HepG2 (cell line): ENCODE data around the gene MUC4. TPM values are rescaled to one million over a fixed set of nuclear protein-coding genes. Genes with fewer than 3 reads are reported as not detected.

Source experiments
- ATAC-seq: fragments of 200-7000 bp; cut with Tn5 transposase; 3 replicates; pipeline ENCODE4 v1.9.1; 2020; ENCODE audit warnings: mild to moderate bottlenecking, moderate library complexity
- BruUV-seq: library from RNA; stranded (reverse); fragments of 400-500 nt; replicated peaks from 2 replicates; lab custom pipeline; 2021; lab: Mats Ljungman, UMichigan
- CTCF ChIA-PET: fragments of 300-600 bp; formaldehyde crosslinking; extraction: SDS; loops from one replicate; lab custom pipeline; 2021; ENCODE audit warnings: low total read pairs, inconsistent platforms, low intra/inter-chr PET ratio; lab: Yijun Ruan, JAX
- POLR2A ChIA-PET: fragments of 350-600 bp; sonication (Branson Sonifier 250); formaldehyde crosslinking; loops from one replicate; lab custom pipeline; 2020; ENCODE audit warnings: antibody characterized with exemption, inconsistent platforms; lab: Yijun Ruan, JAX
- DNase-seq: peaks from one replicate; pipeline ENCODE4 v3.0.0-alpha.2; 2015; ENCODE audit warnings: low spot score
- FAIRE-seq: peaks from 3 replicates; lab custom pipeline; 2011; peaks lifted over from hg19 to GRCh38; lab: Jason Lieb, UNC
- H2AFZ ChIP-seq: one replicate; pipeline ENCODE4 v1.6.1; 2011; ENCODE audit warnings: low read length, inconsistent platforms
- H3K27ac ChIP-seq: fragments of 300-600 bp; 3 replicates; pipeline ENCODE4 v1.8.0; 2011; ENCODE audit warnings: mixed run types, mild to moderate bottlenecking, mixed read lengths, low read length, inconsistent platforms; ENCODE audit not compliant: insufficient read depth; ENCODE audit errors: extremely low read length
- H3K27me3 ChIP-seq, 2 experiments: fragments of 200-600 bp in 1 of 2; 2 replicates in 1 of 2; 3 replicates in 1 of 2; pipeline versions ENCODE4 v1.6.0 to v1.8.0; 2011; ENCODE audit warnings: low read length in 2 of 2, mild to moderate bottlenecking in 2 of 2, moderate library complexity in 2 of 2, inconsistent platforms in 1 of 2; ENCODE audit not compliant: insufficient read depth in 2 of 2, control insufficient read depth in 1 of 2
- H3K36me3 ChIP-seq, 2 experiments: fragments of 200-600 bp in 1 of 2; replicated peaks in 1 of 2; 2 replicates in 1 of 2; 3 replicates in 1 of 2; pipeline versions ENCODE4 v1.5.1 to v1.8.0; 2011; ENCODE audit warnings: low read length in 2 of 2, inconsistent platforms in 1 of 2; ENCODE audit not compliant: insufficient read depth in 2 of 2, control insufficient read depth in 1 of 2
- H3K4me1 ChIP-seq: 2 replicates; pipeline ENCODE4 v1.5.1; 2012; ENCODE audit warnings: low read length, inconsistent platforms; ENCODE audit not compliant: insufficient read depth
- H3K4me2 ChIP-seq: 2 replicates; pipeline ENCODE4 v1.6.0; 2011; ENCODE audit warnings: low read depth, low read length, inconsistent platforms
- H3K4me3 ChIP-seq, 3 experiments: fragments of 200-600 bp in 1 of 3; sonication (generic), shearing (Covaris generic) in 1 of 3; replicated peaks in 1 of 3; 2 replicates each; pipeline ENCODE4 v1.5.1; 2011 to 2016; ENCODE audit warnings: low read length in 3 of 3, inconsistent platforms in 2 of 3, low read depth in 2 of 3, mild to moderate bottlenecking in 2 of 3, control low read depth in 1 of 3, mixed read lengths in 1 of 3; ENCODE audit not compliant: insufficient read depth in 1 of 3
- H3K79me2 ChIP-seq: one replicate; pipeline ENCODE4 v1.6.1; 2011; ENCODE audit warnings: low read length, inconsistent platforms; ENCODE audit not compliant: insufficient read depth
- H3K9ac ChIP-seq: 2 replicates; pipeline ENCODE4 v1.6.0; 2011; ENCODE audit warnings: mild to moderate bottlenecking, low read depth, low read length, inconsistent platforms; ENCODE audit not compliant: insufficient read depth
- H3K9me3 ChIP-seq: 2 replicates; pipeline ENCODE4 v1.5.1; 2012; ENCODE audit warnings: mild to moderate bottlenecking, low read length
- H4K20me1 ChIP-seq: 2 replicates; pipeline ENCODE4 v1.6.0; 2011; ENCODE audit warnings: inconsistent platforms, mild to moderate bottlenecking, low read length, moderate library complexity; ENCODE audit not compliant: insufficient read depth
- ATRX ChIP-seq: sonication (generic); formaldehyde crosslinking; IDR thresholded peaks from 2 replicates; pipeline ENCODE4 v1.4.0; 2020; ENCODE audit warnings: missing genetic modification reagents, borderline replicate concordance
- BORCS8-MEF2B ChIP-seq: sonication (generic); formaldehyde crosslinking; IDR thresholded peaks from 2 replicates; pipeline ENCODE4 v1.8.0; 2022; ENCODE audit warnings: mild to moderate bottlenecking, missing genetic modification reagents
- IRF2 ChIP-seq: IDR thresholded peaks from 2 replicates; pipeline ENCODE4 v1.6.1; 2018; ENCODE audit warnings: missing genetic modification reagents, missing compliant biosample characterization
- KAT7 ChIP-seq: IDR thresholded peaks from 2 replicates; pipeline ENCODE4 v1.6.1; 2018; ENCODE audit warnings: borderline replicate concordance, missing compliant biosample characterization
- MBD4 ChIP-seq: IDR thresholded peaks from 2 replicates; pipeline ENCODE4 v1.6.1; 2012; ENCODE audit warnings: low read length, inconsistent platforms, borderline replicate concordance
- RBM39 ChIP-seq: fragments of 200-400 bp; formaldehyde crosslinking; IDR thresholded peaks from one replicate; pipeline ENCODE4 v1.6.1; 2018; ENCODE audit warnings: antibody characterized with exemption, mild to moderate bottlenecking, low read depth, low read length; ENCODE audit not compliant: poor library complexity, severe bottlenecking
- TEAD2 ChIP-seq: sonication (generic); formaldehyde crosslinking; IDR thresholded peaks from 2 replicates; pipeline ENCODE4 v1.9.0; 2021; ENCODE audit warnings: missing genetic modification reagents
- ZNF121 ChIP-seq: sonication (generic); formaldehyde crosslinking; IDR thresholded peaks from 2 replicates; pipeline ENCODE4 v1.5.0; 2020; ENCODE audit warnings: mild to moderate bottlenecking, missing genetic modification reagents
- ZNF143 ChIP-seq: sonication (generic); formaldehyde crosslinking; IDR thresholded peaks from 2 replicates; pipeline ENCODE4 v1.4.0; 2020; ENCODE audit warnings: missing genetic modification reagents
- ZNF230 ChIP-seq: sonication (generic); formaldehyde crosslinking; IDR thresholded peaks from 2 replicates; pipeline ENCODE4 v1.4.0; 2020; ENCODE audit warnings: mild to moderate bottlenecking, missing genetic modification reagents
- ZNF282 ChIP-seq: fragments of 450-650 bp; IDR thresholded peaks from 2 replicates; pipeline ENCODE4 v1.6.1; 2018; ENCODE audit not compliant: partially characterized antibody
- ZNF549 ChIP-seq: sonication (generic); formaldehyde crosslinking; IDR thresholded peaks from 2 replicates; pipeline ENCODE4 v1.5.0; 2020; ENCODE audit warnings: missing genetic modification reagents
- ZNF891 ChIP-seq: sonication (generic); formaldehyde crosslinking; IDR thresholded peaks from 2 replicates; pipeline ENCODE4 v1.5.0; 2020; ENCODE audit warnings: mild to moderate bottlenecking, missing genetic modification reagents
- WGBS: methylation state at CpG from one replicate; pipeline ENCODE4 v1.1.6; 2017; ENCODE audit warnings: low lambda C conversion rate; 5-methylcytosine and 5-hydroxymethylcytosine counted together
- in situ Hi-C: cut with HindIII; loops from 2 replicates; pipeline ENCODE4 v1.10.0; 2017; ENCODE audit warnings: low pct_unique_long_range_greater_than_20kb; ENCODE audit not compliant: extremely low pct_ligation_motif_present
- intact Hi-C: fragments of 100-400 bp; cut with micrococcal nuclease; formaldehyde crosslinking; loops from one replicate; pipeline ENCODE4 v1.10.0; 2022; ENCODE audit not compliant: unreplicated experiment
- polyA plus RNA-seq, 8 experiments: library from polyadenylated mRNA; depleted of rRNA in 3 of 8; stranded (reverse) in 7 of 8; unstranded in 1 of 8; fragments of >200 nt; fragmentation: Illumina TruSeq in 4 of 8; extraction: Trizol in 4 of 8; gene quantifications; 2 replicates each; pipeline versions ENCODE4 v1.2.1 to v1.2.3, GENCODE V29; 2011 to 2016; ENCODE audit warnings: low read depth in 4 of 8, missing spikeins in 1 of 8, mixed read lengths in 1 of 8; ENCODE audit not compliant: insufficient read depth in 1 of 8
- total RNA-seq, 5 experiments: library from RNA; depleted of rRNA; stranded (reverse); fragments of >200 nt; fragmentation: Illumina TruSeq; extraction: Trizol; gene quantifications; 2 replicates each; pipeline ENCODE4 v1.2.3, GENCODE V29; 2016; ENCODE audit warnings: low read depth in 1 of 5
- TF ChIP-seq, protein P1 (sequence below): sonication (generic); formaldehyde crosslinking; IDR thresholded peaks from 2 replicates; pipeline ENCODE4 v1.8.1; 2023; ENCODE audit warnings: mild to moderate bottlenecking, missing genetic modification reagents

MUC4 gene
- total and polyA plus RNA-seq, 2 of the 13 experiments (the other 11 are each of a cell fraction or from before 2014, with no cell fraction given): not detected

GRCh38 chr3:195754906-195755305 lies 56.8 kb downstream of the MUC4 start:
- no peak for TF ChIP-seq TEAD2 (CRISPR knock-in tag)
- TF ChIP-seq ZNF891 (CRISPR knock-in tag): no peak
- no peak for TF ChIP-seq ZNF121 (CRISPR knock-in tag)
- no peak for TF ChIP-seq ZNF230 (CRISPR knock-in tag)
- TF ChIP-seq ATRX (CRISPR knock-in tag): no peak
- TF ChIP-seq BORCS8-MEF2B (CRISPR knock-in tag): no peak
- TF ChIP-seq MBD4: no peak
- TF ChIP-seq RBM39: no peak
- no peak for TF ChIP-seq ZNF282
- no peak for TF ChIP-seq KAT7 (CRISPR knock-in tag)
- TF ChIP-seq IRF2: no peak
- TF ChIP-seq ZNF143 (CRISPR knock-in tag): no peak
- TF ChIP-seq, protein P1, sequence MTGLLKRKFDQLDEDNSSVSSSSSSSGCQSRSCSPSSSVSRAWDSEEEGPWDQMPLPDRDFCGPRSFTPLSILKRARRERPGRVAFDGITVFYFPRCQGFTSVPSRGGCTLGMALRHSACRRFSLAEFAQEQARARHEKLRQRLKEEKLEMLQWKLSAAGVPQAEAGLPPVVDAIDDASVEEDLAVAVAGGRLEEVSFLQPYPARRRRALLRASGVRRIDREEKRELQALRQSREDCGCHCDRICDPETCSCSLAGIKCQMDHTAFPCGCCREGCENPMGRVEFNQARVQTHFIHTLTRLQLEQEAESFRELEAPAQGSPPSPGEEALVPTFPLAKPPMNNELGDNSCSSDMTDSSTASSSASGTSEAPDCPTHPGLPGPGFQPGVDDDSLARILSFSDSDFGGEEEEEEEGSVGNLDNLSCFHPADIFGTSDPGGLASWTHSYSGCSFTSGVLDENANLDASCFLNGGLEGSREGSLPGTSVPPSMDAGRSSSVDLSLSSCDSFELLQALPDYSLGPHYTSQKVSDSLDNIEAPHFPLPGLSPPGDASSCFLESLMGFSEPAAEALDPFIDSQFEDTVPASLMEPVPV (CRISPR knock-in tag): no peak
- TF ChIP-seq ZNF549: no peak
- TF ChIP-seq, all 625 proteins: peak for 0
- Histone ChIP-seq H3K9ac (no peak overlapping the region), H3K36me3 (no peaks in the 10 kb centered on the region), H3K9me3 (no peaks in the 10 kb centered on the region), H3K79me2 (no peaks in the 10 kb centered on the region), H4K20me1 (no peaks in the 10 kb centered on the region), H2AFZ (no peak overlapping the region), H3K4me1 (no peaks in the 10 kb centered on the region), H3K4me2 (no peak overlapping the region), H3K27me3 (peaks cover 9 to 49% of the 10 kb centered on the region in 2 experiments; a peak in 4 of 5 replicates), H3K27ac (no peak overlapping the region), H3K4me3 (no peak overlapping the region)
- in situ Hi-C loops (no loop called here), intact Hi-C loops (no loop called here)
- ChIA-PET POLR2A (no interaction called here), CTCF (no interaction called here)
- WGBS: 31% methylated on average over 7 of the region's 7 CpGs
- ATAC-seq: no peak
- DNase-seq: no peak
- no TSS peak for BruUV-seq
- FAIRE-seq: no peak
